Ishikawa (cell line): ENCODE data around the gene PSMB4.

Source experiments
- CEBPB ChIP-seq: IDR thresholded peaks from 2 replicates; pipeline ENCODE4 v1.6.1; 2012
- CREB1 ChIP-seq: IDR thresholded peaks from 2 replicates; pipeline ENCODE4 v1.6.1; 2012; ENCODE audit warnings: low read depth
- EGR1 ChIP-seq: IDR thresholded peaks from 2 replicates; pipeline ENCODE4 v1.6.1; 2012
- EP300 ChIP-seq: IDR thresholded peaks from 2 replicates; pipeline ENCODE4 v1.6.1; 2012; ENCODE audit warnings: borderline replicate concordance
- FOXM1 ChIP-seq: IDR thresholded peaks from 2 replicates; pipeline ENCODE4 v1.6.1; 2012; ENCODE audit warnings: low read depth, borderline replicate concordance
- MAX ChIP-seq: IDR thresholded peaks from 2 replicates; pipeline ENCODE4 v1.6.1; 2012
- NFIC ChIP-seq: IDR thresholded peaks from 2 replicates; pipeline ENCODE4 v1.6.1; 2012
- RAD21 ChIP-seq: IDR thresholded peaks from 2 replicates; pipeline ENCODE4 v1.6.1; 2012; ENCODE audit warnings: low read depth
- REST ChIP-seq: IDR thresholded peaks from 2 replicates; pipeline ENCODE4 v1.6.1; 2012; ENCODE audit warnings: low read depth, mild to moderate bottlenecking
- TAF1 ChIP-seq: IDR thresholded peaks from 2 replicates; pipeline ENCODE4 v1.6.1; 2012; ENCODE audit warnings: low read depth, mild to moderate bottlenecking
- TCF12 ChIP-seq: IDR thresholded peaks from 2 replicates; pipeline ENCODE4 v1.6.1; 2012; ENCODE audit warnings: low read depth
- TEAD4 ChIP-seq: IDR thresholded peaks from 2 replicates; pipeline ENCODE4 v1.6.1; 2012
- USF1 ChIP-seq: IDR thresholded peaks from 2 replicates; pipeline ENCODE4 v1.6.1; 2012
- YY1 ChIP-seq: IDR thresholded peaks from 2 replicates; pipeline ENCODE4 v1.6.1; 2012; ENCODE audit warnings: low read depth
- ZBTB7A ChIP-seq: IDR thresholded peaks from 2 replicates; pipeline ENCODE4 v1.6.1; 2012; ENCODE audit warnings: low read depth

The PSMB4 gene

GRCh38 chr1:151401860-151402259 lies 2.5 kb downstream of the PSMB4 start:
- TF ChIP-seq ZBTB7A = no peak
- TF ChIP-seq TCF12 = no peak
- no peak for TF ChIP-seq CEBPB
- no peak for TF ChIP-seq RAD21
- no peak for TF ChIP-seq CREB1
- TF ChIP-seq EP300 = no peak
- no peak for TF ChIP-seq NFIC
- TF ChIP-seq TEAD4 = no peak
- no peak for TF ChIP-seq USF1
- no peak for TF ChIP-seq MAX
- TF ChIP-seq FOXM1 = no peak
- no peak for TF ChIP-seq YY1
- no peak for TF ChIP-seq EGR1
- TF ChIP-seq REST = no peak
- no peak for TF ChIP-seq TAF1

GRCh38 chr1:151402764-151403163 lies 3.4 kb downstream of the PSMB4 start:
- TF ChIP-seq NFIC (no peak), REST (no peak), EGR1 (no peak), RAD21 (no peak)

- TF ChIP-seq EGR1 = no peak
- TF ChIP-seq TCF12 = no peak
- TF ChIP-seq REST = no peak
- TF ChIP-seq CREB1 = no peak
- TF ChIP-seq USF1 = no peak
- no peak for TF ChIP-seq TAF1
- TF ChIP-seq CEBPB = no peak
- no peak for TF ChIP-seq EP300
- TF ChIP-seq TEAD4 = no peak
- TF ChIP-seq YY1 = no peak
- no peak for TF ChIP-seq ZBTB7A
- TF ChIP-seq FOXM1 = no peak
- no peak for TF ChIP-seq MAX
- no peak for TF ChIP-seq RAD21
- no peak for TF ChIP-seq NFIC
Observed at GRCh38 chr1:151403612-151404011, 4.2 kb downstream of the PSMB4 start.

GRCh38 chr1:151405187-151405951 lies 6.0 kb downstream of the PSMB4 start:
- TF ChIP-seq TEAD4 = no peak

- TF ChIP-seq TAF1 (no peak), NFIC (no peak), ZBTB7A (no peak), TEAD4 (no peak), USF1 (no peak), FOXM1 (no peak), YY1 (no peak), RAD21 (no peak), CEBPB (no peak), EP300 (no peak), CREB1 (no peak), MAX (no peak), REST (no peak), TCF12 (no peak), EGR1 (no peak)
Observed at GRCh38 chr1:151406176-151406575, 6.8 kb downstream of the PSMB4 start.
